ENCODE results near the gene ERICH3.
"Not testable (repeated sequence)": the region's sequence is repeated elsewhere in the genome, so short reads cannot be mapped to it uniquely, and the experiment has no call there.

ERICH3 gene

GRCh38 chr1:74681001-74681400 lies 7.4 kb upstream of the ERICH3 start:
- no peak for DNase-seq (ENCODE audit: low read depth in 2 of 2)

GRCh38 chr1:74679811-74680210 lies 6.2 kb upstream of the ERICH3 start:
- no peak for DNase-seq (ENCODE audit: low read depth in 2 of 2)

- no peak for DNase-seq (ENCODE audit: low read depth in 2 of 2)
These were observed 4.3 kb upstream of the ERICH3 start for GRCh38 chr1:74677926-74678325.

- no peak for DNase-seq (ENCODE audit: low read depth in 2 of 2)
These were observed 871 bp upstream of the ERICH3 start for GRCh38 chr1:74674278-74675048.

GRCh38 chr1:74670866-74671265 lies 2.7 kb downstream of the ERICH3 start:
- not testable (repeated sequence) for DNase-seq (ENCODE audit: low read depth in 2 of 2)

- DNase-seq (ENCODE audit: low read depth in 2 of 2) = no peak
These were observed 18.9 kb downstream of the ERICH3 start for GRCh38 chr1:74654708-74655107.

- DNase-seq (ENCODE audit: low read depth in 2 of 2) = no peak
These were observed 20.9 kb downstream of the ERICH3 start for GRCh38 chr1:74652711-74653139.

- no peak for DNase-seq (ENCODE audit: low read depth in 2 of 2)
These were observed 23.0 kb downstream of the ERICH3 start for GRCh38 chr1:74650561-74650960.

GRCh38 chr1:74641876-74642275 lies 31.7 kb downstream of the ERICH3 start:
- DNase-seq (ENCODE audit: low read depth in 2 of 2) = no peak

- no peak for DNase-seq (ENCODE audit: low read depth in 2 of 2)
These were observed 32.4 kb downstream of the ERICH3 start for GRCh38 chr1:74641161-74641560.

- DNase-seq (ENCODE audit: low read depth in 2 of 2) = no peak
These were observed 36.3 kb downstream of the ERICH3 start for GRCh38 chr1:74637296-74637695.

GRCh38 chr1:74629283-74629682 lies 44.3 kb downstream of the ERICH3 start:
- DNase-seq (ENCODE audit: low read depth in 2 of 2) = no peak

GRCh38 chr1:74623716-74624115 lies 49.9 kb downstream of the ERICH3 start:
- no peak for DNase-seq (ENCODE audit: low read depth in 2 of 2)

- DNase-seq (ENCODE audit: low read depth in 2 of 2) = no peak
These were observed 53.4 kb downstream of the ERICH3 start for GRCh38 chr1:74620242-74620641.

GRCh38 chr1:74618974-74619373 lies 54.6 kb downstream of the ERICH3 start:
- no peak for DNase-seq (ENCODE audit: low read depth in 2 of 2)

- DNase-seq (ENCODE audit: low read depth in 2 of 2) = no peak
These were observed 59.7 kb downstream of the ERICH3 start for GRCh38 chr1:74613894-74614293.

- no peak for DNase-seq (ENCODE audit: low read depth in 2 of 2)
These were observed 61.7 kb downstream of the ERICH3 start for GRCh38 chr1:74611887-74612286.

- no peak for DNase-seq (ENCODE audit: low read depth in 2 of 2)
These were observed 62.6 kb downstream of the ERICH3 start for GRCh38 chr1:74610961-74611360.

GRCh38 chr1:74609810-74610371 lies 63.7 kb downstream of the ERICH3 start:
- no peak for DNase-seq (ENCODE audit: low read depth in 2 of 2)

GRCh38 chr1:74596717-74597116 lies 76.9 kb downstream of the ERICH3 start:
- DNase-seq (ENCODE audit: low read depth in 2 of 2) = no peak

GRCh38 chr1:74593887-74594866 lies 79.4 kb downstream of the ERICH3 start:
- no peak for DNase-seq (ENCODE audit: low read depth in 2 of 2)

- DNase-seq (ENCODE audit: low read depth in 2 of 2) = no peak
These were observed 80.8 kb downstream of the ERICH3 start for GRCh38 chr1:74592580-74593355.

All from stimulated activated CD8-positive, alpha-beta memory T cell treated with anti-CD3 and anti-CD28 coated beads, Interleukin-7, amount 100 ng/mL, for 4 hours (primary cell).